NCI-H748 treated with DMSO at 0.1 percent for 48 hours (cell line): ENCODE results near the gene PARD6G.
"Not testable (repeated sequence)": the region's sequence is repeated elsewhere in the genome, so short reads cannot be mapped to it uniquely, and the experiment has no call there.

Experiments used
- DNase-seq: peaks from one replicate; lab custom pipeline; 2025; lab: John Stamatoyannopoulos, UW

The PARD6G gene

GRCh38 chr18:80170395-80171053 is 76.8 kb downstream of the PARD6G start:
- no peak for DNase-seq

- DNase-seq: no peak
Observed at GRCh38 chr18:80169607-80170006, 77.7 kb downstream of the PARD6G start.

- no peak for DNase-seq
Observed at GRCh38 chr18:80168982-80169381, 78.3 kb downstream of the PARD6G start.

- DNase-seq: no peak
Observed at GRCh38 chr18:80168346-80168745, 79.0 kb downstream of the PARD6G start.

GRCh38 chr18:80167931-80168330 is 79.4 kb downstream of the PARD6G start:
- DNase-seq: no peak

GRCh38 chr18:80167331-80167730 is 80.0 kb downstream of the PARD6G start:
- no peak for DNase-seq

- no peak for DNase-seq
Observed at GRCh38 chr18:80166725-80167124, 80.6 kb downstream of the PARD6G start.

- DNase-seq: no peak
Observed at GRCh38 chr18:80166240-80166639, 81.1 kb downstream of the PARD6G start.

- not testable (repeated sequence) for DNase-seq
Observed at GRCh38 chr18:80164727-80165355, 82.5 kb downstream of the PARD6G start.

- DNase-seq: no peak
Observed at GRCh38 chr18:80163183-80163582, 84.1 kb downstream of the PARD6G start.

GRCh38 chr18:80161781-80162417 is 85.4 kb downstream of the PARD6G start:
- no peak for DNase-seq

- DNase-seq: peak; percentile 19
Observed at GRCh38 chr18:80159713-80160636, 87.3 kb downstream of the PARD6G start.

GRCh38 chr18:80158365-80158764 is 88.9 kb downstream of the PARD6G start:
- no peak for DNase-seq

- peak; percentile 52 for DNase-seq
Observed at GRCh38 chr18:80157708-80158343, 89.5 kb downstream of the PARD6G start.

- peak; percentile 27 for DNase-seq
Observed at GRCh38 chr18:80154293-80154692, 93.0 kb downstream of the PARD6G start.

GRCh38 chr18:80149667-80150066 is 97.6 kb downstream of the PARD6G start:
- DNase-seq: no peak

- no peak for DNase-seq
Observed at GRCh38 chr18:80148326-80149199, 98.8 kb downstream of the PARD6G start.

- DNase-seq: peak; percentile 64
Observed at GRCh38 chr18:80147418-80148325, 99.6 kb downstream of the PARD6G start.

- no peak for DNase-seq
Observed at GRCh38 chr18:80147037-80147417, 100.3 kb downstream of the PARD6G start.
